KMS-11 (cell line): ENCODE results near the gene CSRP2.

Source experiments
- H2AFZ ChIP-seq: fragments of 200-600 bp; sonication (generic); 2 replicates; pipeline ENCODE4 v1.6.1; 2016; ENCODE audit warnings: antibody characterized with exemption, mixed run types, low read depth
- H3K27ac ChIP-seq: fragments of 200-600 bp; sonication (generic); 2 replicates; pipeline ENCODE4 v1.6.1; 2016; ENCODE audit warnings: mild to moderate bottlenecking, mixed run types
- H3K27me3 ChIP-seq: fragments of 200-600 bp; sonication (generic); 2 replicates; pipeline ENCODE4 v1.6.1; 2017; ENCODE audit warnings: mild to moderate bottlenecking, low read depth, mixed run types, moderate library complexity; ENCODE audit not compliant: insufficient read depth
- H3K36me3 ChIP-seq: fragments of 200-600 bp; sonication (generic); 2 replicates; pipeline ENCODE4 v1.6.1; 2017; ENCODE audit warnings: mild to moderate bottlenecking, mixed run types; ENCODE audit not compliant: insufficient read depth
- H3K4me1 ChIP-seq: fragments of 200-600 bp; sonication (generic); 2 replicates; pipeline ENCODE4 v1.6.1; 2016; ENCODE audit warnings: mild to moderate bottlenecking, low read depth, mixed run types; ENCODE audit not compliant: poor library complexity, severe bottlenecking
- H3K4me2 ChIP-seq: fragments of 200-600 bp; sonication (generic); 2 replicates; pipeline ENCODE4 v1.7.0; 2016; ENCODE audit warnings: mild to moderate bottlenecking, mixed run types
- H3K4me3 ChIP-seq: fragments of 200-600 bp; sonication (generic); IDR thresholded peaks from 2 replicates; pipeline ENCODE4 v1.6.1; 2017; ENCODE audit warnings: low read depth, low read length, mixed read lengths; ENCODE audit not compliant: insufficient read depth
- H3K79me2 ChIP-seq: fragments of 200-600 bp; sonication (generic); 2 replicates; pipeline ENCODE4 v1.6.1; 2016; ENCODE audit warnings: low read depth, mixed run types; ENCODE audit not compliant: insufficient read depth
- H3K9ac ChIP-seq: fragments of 200-600 bp; sonication (generic); 2 replicates; pipeline ENCODE4 v1.6.1; 2016; ENCODE audit warnings: mild to moderate bottlenecking, mixed run types
- H4K20me1 ChIP-seq: fragments of 200-600 bp; sonication (generic); 2 replicates; pipeline ENCODE4 v1.6.1; 2016; ENCODE audit warnings: mild to moderate bottlenecking, mixed run types; ENCODE audit not compliant: insufficient read depth
- TF ChIP-seq, protein P1 (sequence below): fragments of 200-600 bp; sonication (generic); conservative IDR thresholded peaks from 2 replicates; pipeline ENCODE4 v1.6.1; 2017; ENCODE audit warnings: low read depth, mild to moderate bottlenecking, antibody characterized with exemption, low read length, moderate library complexity, mixed read lengths

Gene CSRP2

DNA sequence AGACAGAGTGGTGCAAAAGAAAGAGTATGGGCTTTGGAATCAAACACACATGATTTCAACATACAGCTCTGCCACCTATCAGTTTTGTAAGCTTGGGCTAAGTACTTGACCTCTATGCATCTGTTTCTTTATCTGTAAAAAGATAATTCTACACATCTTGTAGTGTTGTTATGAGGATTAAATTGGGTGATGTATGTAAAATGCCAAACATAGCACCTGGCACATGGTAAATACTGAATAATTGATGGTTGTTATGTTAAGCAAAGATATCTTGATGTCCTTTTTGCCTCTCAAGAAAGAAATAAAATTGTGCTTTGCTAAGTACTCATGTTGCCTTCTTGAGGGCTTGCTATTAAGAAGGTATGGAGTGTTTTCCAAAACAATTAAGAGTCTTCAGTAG, 2.3 kb upstream of the CSRP2 start:
- H3K4me1 ChIP-seq = peaks cover 5% of the 10 kb centered on the region
- no peak overlapping the region for H3K4me3 ChIP-seq
- H3K79me2 ChIP-seq = no peaks in the 10 kb centered on the region
- no peak overlapping the region for H3K27ac ChIP-seq
- H3K9ac ChIP-seq = no peak overlapping the region
- no peak overlapping the region for H2AFZ ChIP-seq
- no peaks in the 10 kb centered on the region for H3K36me3 ChIP-seq
- TF ChIP-seq, protein P1, sequence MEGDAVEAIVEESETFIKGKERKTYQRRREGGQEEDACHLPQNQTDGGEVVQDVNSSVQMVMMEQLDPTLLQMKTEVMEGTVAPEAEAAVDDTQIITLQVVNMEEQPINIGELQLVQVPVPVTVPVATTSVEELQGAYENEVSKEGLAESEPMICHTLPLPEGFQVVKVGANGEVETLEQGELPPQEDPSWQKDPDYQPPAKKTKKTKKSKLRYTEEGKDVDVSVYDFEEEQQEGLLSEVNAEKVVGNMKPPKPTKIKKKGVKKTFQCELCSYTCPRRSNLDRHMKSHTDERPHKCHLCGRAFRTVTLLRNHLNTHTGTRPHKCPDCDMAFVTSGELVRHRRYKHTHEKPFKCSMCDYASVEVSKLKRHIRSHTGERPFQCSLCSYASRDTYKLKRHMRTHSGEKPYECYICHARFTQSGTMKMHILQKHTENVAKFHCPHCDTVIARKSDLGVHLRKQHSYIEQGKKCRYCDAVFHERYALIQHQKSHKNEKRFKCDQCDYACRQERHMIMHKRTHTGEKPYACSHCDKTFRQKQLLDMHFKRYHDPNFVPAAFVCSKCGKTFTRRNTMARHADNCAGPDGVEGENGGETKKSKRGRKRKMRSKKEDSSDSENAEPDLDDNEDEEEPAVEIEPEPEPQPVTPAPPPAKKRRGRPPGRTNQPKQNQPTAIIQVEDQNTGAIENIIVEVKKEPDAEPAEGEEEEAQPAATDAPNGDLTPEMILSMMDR = no peak
- H3K27me3 ChIP-seq = no peaks in the 10 kb centered on the region
- no peak overlapping the region for H3K4me2 ChIP-seq
- H4K20me1 ChIP-seq = no peaks in the 10 kb centered on the region

DNA sequence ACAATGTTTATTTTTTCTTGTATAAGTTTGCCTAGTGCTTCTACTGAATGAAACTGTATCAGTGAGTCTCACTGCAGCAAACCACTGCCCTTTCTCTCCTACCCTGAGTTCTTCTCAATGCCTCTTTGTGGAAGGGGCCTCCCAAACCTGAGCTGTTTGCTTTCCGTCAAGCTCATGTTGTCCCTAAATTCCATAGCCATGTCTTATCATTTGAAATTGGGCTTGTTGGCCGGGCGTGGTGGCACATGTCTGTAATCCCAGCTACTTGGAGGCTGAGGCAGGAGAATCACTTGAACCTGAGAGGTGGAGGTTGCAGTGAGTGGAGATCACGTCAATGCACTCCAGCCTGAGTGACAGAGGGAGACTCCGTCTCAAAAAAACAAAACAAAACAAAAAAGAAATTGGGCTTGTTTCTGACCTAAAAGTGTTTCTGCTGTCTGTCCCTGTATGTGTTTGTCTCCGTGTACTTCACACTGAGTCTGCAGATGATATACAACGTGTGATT, 1.8 kb upstream of the CSRP2 start:
- Histone ChIP-seq H2AFZ (no peak overlapping the region), H3K4me1 (peaks cover 5% of the 10 kb centered on the region), H3K27ac (no peak overlapping the region)

DNA sequence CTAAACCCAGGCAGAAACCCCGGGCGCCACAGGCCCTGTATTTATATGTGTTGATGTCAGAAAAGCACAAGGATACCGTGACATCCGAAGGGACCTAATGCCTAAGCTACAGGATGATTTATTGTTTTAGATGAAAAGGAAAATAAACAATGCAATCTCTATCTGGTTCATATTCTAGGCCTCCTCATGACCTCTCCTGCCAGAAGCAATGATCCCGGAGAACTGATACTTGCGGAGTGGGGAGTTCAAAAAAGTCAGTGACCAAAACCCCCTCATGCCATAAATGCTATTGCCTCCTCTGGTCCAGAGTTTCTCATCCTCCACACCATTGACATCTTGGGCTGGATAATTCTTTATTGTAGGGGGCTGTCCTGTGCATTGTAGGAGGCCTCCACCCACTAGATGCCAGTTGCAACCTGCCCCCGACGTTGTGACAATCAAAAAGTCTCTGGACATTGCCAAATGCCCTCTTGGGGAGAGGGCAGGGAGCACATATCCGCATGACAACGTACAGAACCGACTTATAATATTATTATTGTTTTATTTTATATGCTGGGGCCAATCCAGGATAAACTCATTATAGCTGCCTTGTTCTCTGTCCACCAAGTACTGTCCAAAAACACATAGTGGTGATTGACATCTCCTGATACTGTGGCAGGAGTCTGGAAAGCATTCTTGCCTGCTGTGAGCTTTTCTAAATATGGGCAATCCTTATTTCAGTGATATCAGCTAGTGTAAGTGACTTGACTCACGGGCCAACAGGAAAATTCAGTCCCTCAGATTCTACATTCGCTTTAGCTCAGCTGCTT, 1.1 kb upstream of the CSRP2 start:
- Histone ChIP-seq H3K79me2 (no peaks in the 10 kb centered on the region), H3K4me2 (peak overlapping the region; percentile 87), H4K20me1 (no peaks in the 10 kb centered on the region), H3K27me3 (no peaks in the 10 kb centered on the region), H3K9ac (no peak overlapping the region), H3K36me3 (no peaks in the 10 kb centered on the region), H2AFZ (peak overlapping the region; percentile 97), H3K27ac (no peak overlapping the region), H3K4me3 (no peak overlapping the region), H3K4me1 (peaks cover 5% of the 10 kb centered on the region)
- TF ChIP-seq, protein P1 = no peak

More for the DNA sequence above, 1.8 kb upstream of the CSRP2 start:
- Histone ChIP-seq H3K4me3 (no peak overlapping the region), H3K4me2 (no peak overlapping the region), H3K27me3 (no peaks in the 10 kb centered on the region), H4K20me1 (no peaks in the 10 kb centered on the region), H3K9ac (no peak overlapping the region), H3K79me2 (no peaks in the 10 kb centered on the region), H3K36me3 (no peaks in the 10 kb centered on the region)
- TF ChIP-seq, protein P1 = no peak

DNA sequence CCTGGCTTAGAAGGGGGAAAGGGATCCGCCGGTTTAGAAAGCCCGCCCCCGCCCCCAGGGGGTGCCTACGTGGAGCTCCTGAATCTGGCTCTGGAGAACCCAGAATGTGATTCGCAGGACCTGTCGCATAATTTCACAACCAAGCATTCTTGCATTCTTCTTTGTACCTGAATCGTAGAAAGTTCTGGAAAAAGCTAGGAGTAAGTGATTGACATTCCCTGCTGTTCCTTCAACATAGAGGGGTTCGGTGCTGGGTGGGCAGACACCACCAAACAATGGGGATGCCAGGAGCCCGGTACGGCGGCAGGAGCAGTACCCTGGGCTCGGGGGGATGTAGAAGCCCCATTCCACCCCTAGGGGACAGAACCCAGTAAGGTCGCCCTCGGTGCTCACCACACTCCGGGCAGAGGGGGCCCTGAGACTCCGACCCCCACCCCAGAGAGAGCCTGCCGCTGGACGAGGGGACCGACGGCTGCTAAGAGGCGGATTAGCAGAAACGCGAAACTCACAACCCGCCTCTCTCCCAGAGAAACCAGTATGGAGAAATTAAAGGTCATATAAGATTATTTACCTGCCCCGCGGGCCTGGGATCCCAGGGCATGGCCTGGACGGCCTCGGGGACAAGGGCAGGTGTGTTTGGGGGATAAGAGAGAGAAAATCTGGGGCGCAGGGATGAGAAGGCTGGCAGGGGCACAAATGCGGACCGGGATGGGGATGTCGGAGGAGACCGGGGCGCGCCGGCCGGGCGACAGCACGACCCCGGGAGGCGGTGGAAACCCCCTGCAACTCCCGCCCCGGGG, 520 bp downstream of the CSRP2 start:
- TF ChIP-seq, protein P1 = peak; percentile 33; the same call in 1 of the 2 replicates
- Histone ChIP-seq H3K27ac (no peak overlapping the region), H4K20me1 (no peaks in the 10 kb centered on the region), H3K4me2 (peak overlapping the region; percentile 87), H3K36me3 (no peaks in the 10 kb centered on the region), H2AFZ (peak overlapping the region; percentile 97), H3K27me3 (no peaks in the 10 kb centered on the region), H3K4me1 (peaks cover 5% of the 10 kb centered on the region), H3K4me3 (no peak overlapping the region), H3K79me2 (no peaks in the 10 kb centered on the region), H3K9ac (peak overlapping the region; percentile 63; the same call in 1 of the 2 replicates)
